HUDEP-2 (cell line): ENCODE measurements around the gene GALNT2.

ENCODE experiments used
- DNase-seq, 76 experiments: peaks; one replicate each; lab custom pipeline; 2025; ENCODE audit not compliant: unreplicated experiment in 76 of 76; lab: John Stamatoyannopoulos, UW

Gene GALNT2

DNA sequence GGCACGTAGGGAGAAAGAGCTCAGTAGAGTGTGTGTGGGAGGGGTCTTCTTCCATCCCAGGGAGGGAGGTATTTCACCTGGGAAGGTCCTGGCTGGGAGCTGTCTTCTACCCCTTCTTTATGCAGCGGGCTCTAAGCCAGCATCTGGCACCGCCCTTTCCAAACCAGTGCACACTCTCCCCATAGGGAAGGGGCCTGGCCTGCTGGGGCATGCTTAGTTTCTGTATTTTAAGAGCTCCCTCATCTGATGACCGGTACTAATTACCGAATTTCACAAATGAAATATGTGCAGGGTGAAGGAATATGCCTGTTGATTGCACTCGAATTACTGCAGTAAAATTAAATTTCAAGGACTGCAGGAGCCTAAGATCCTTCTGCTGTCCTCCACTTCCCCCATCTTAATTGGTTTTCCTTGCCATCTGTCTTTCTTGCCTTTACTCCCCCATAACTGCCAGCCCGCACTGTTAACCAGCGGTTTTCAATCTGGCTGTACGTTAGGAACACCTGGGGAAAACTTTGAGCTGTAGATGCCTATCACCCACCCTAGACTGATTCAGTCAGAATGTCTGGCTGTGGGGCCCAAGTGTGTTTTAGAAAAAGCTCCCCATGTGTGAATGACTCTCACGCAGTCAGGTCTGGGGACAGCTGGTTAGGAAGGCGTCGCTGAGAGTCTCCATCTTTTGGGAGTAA lies 20.1 kb downstream of the GALNT2 start:
- DNase-seq, result peak in 1 of 76 experiments; percentile 9

- no peak for DNase-seq
These were observed 20.7 kb downstream of the GALNT2 start for GRCh38 chr1:230087717-230088105.

DNA sequence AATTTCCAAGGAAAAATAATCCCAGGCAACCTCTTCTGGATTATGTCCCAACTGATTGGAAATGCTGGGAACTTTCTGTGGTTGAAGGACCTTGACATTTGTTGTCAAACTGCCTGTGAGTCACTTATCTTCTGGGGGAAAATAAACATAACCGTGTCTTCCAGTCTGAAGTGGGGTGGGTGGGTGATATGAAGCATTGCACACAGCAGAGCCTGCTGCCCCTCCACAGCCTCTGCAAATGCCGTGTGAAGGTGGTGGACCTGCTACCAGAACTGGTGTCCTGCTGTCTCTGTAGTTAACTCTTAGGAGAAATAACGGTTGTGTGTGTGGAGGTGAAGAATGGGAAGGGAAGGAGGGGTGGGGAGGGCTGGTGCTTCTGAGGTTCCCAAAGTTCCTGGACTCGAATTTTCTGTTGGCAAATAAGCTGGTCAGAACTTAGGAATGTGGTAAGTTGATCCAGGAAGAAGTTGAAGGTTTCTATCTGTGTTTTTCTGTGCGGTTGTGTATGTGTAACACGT lies 23.2 kb downstream of the GALNT2 start:
- no peak for DNase-seq

GRCh38 chr1:230091473-230092231 lies 24.6 kb downstream of the GALNT2 start:
- DNase-seq, result no peak

- no peak for DNase-seq
These were observed 27.7 kb downstream of the GALNT2 start for GRCh38 chr1:230094746-230095145.

- DNase-seq, result no peak
These were observed 28.9 kb downstream of the GALNT2 start for GRCh38 chr1:230095938-230096337.

GRCh38 chr1:230097370-230097769 lies 30.3 kb downstream of the GALNT2 start:
- DNase-seq, result no peak

GRCh38 chr1:230098723-230099122 lies 31.7 kb downstream of the GALNT2 start:
- no peak for DNase-seq

DNA sequence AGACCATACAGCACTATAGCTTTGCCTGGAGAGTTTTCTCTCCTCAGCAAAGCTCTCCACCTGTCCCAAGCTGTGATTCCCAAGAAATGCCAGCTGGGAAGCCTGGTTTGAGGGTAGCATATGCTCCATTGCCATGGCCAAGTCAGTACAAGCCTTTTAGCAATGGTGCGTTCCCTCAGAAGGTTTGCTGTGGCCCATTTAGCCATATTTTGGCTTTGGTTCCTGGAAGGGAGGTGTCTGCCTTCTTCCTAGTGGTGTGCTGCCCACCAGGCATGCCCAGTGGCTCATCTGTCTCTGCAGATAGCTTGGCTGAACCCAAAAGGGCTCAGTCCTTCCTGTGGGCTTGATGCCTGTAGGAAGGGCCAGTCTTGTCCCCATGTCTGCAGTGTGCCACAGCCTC lies 32.4 kb downstream of the GALNT2 start:
- DNase-seq, result peak in 4 of 76 experiments; percentile 4 to 29 (median 6)

- DNase-seq, result no peak
These were observed 33.9 kb downstream of the GALNT2 start for GRCh38 chr1:230100932-230101331.

DNA sequence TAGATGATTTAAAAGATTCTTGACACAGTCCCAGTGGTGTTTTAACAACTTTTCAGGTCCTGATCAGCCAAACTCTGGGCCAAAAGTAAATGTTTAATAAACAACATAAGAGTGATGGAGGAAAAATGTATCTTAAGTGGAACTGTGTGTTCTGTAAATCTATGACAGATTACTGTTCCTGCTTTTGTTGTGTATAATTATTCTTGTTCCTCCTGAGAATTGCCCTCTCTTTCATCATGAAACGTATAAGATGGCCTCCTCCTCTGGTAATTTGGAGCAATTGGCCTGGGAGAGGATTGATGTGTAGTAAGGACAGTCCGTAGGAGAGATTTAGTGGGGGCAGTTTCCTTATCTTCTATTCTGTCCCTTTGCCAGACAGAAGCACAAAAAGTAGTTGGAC lies 34.5 kb downstream of the GALNT2 start:
- peak in 1 of 76 experiments; percentile 3 for DNase-seq

GRCh38 chr1:230102046-230102445 lies 35.0 kb downstream of the GALNT2 start:
- no peak for DNase-seq

DNA sequence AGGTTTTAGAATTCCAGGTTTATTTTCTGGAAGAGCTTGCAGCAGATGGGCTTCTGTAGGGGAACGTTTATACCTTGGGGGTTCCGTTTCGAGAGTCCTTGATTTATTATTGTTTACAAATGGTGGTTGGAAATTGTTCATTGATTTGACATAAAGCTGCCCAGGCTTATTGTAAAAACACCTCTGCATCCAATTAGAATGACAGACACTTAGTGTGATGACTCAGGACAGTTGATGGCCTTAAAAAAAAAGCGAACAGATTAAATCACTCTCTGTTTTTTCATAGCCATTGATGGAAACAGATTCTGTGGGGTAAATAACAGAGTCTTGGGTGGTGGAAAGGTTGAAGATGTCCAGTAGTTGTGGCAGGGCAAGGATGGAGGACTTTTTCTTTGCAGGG lies 35.4 kb downstream of the GALNT2 start:
- DNase-seq, result no peak

DNA sequence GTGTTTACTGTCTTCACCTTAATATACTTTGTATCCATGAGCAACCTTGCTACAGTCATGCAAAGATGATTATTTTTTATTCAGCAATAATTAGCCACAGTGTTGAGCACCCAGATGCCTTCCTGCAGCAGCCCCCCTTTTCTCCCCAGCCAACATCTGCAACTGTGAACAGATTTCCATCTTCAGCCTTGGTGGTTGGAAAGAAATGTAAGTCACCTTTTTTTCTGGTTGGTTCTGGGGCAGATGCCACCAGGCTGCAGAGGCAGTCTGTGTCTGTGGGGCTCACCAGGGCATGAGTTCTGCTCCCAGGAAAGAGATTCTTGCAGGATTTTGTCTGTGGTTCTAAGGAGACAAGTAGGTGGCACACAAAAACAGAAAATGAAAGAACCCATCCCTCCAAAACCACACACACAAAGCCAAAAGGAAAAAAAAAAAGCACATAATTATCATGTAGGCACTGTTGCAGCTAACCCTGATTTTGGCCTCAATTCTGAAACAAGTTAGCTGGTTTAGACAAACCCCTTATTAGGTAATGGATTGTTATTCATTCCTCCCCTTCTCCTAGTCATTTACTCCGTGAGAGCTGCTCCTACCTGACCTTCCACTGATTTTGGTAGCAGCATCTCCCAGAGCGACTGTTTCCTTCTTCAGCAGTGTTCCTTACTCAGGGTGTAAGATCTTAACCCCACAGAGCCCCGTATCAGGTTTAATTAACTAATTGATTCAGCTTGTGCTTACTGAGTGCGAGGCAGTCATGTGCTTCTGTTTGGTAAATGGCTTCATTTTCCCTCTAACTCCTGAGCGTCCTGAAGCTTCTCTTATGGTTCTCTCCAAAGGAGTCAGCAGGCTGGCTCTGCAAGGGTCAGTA lies 36.5 kb downstream of the GALNT2 start:
- no peak for DNase-seq

DNA sequence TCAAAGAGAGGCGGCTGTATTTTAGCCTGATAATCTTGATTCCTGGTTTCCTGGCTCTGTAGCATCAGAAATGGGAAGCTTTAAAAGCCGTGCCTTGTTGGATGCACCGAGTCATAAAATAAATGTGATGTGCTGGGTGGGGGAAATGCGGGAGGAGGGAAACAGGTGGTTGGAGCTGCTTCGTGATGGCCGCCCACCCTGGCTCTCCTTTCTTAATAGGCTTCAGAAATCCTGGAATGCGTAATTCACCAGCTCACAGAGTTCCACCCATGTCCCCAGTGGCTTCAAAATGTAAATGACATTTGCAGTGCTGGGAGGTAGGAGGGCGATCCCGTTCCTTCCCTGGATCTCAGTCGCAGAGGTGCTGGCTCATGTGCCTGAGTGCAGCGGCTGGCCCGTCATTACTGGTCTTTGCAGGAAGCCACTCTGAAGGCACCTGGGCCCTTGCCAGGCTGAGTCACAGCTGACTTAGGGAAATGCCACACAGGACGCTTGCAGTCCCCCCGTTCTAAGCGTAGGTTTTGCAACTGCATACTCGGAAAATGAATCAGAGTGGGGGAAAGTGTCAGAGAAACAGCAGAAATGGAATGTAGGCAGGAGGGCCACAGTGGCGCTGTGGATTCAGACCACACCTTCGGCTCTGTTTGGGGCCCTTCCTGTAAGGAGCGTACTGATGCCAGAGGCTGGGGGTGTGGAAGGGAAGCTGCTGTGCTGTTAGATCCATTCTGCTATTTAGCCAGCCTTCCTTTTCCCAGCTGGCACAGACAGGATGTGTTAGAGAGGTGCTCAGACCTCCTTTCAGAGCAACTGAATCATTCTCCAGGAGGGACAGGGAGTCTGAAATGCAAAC lies 37.6 kb downstream of the GALNT2 start:
- DNase-seq, result peak in 64 of 76 experiments; percentile 7 to 71 (median 52)

DNA sequence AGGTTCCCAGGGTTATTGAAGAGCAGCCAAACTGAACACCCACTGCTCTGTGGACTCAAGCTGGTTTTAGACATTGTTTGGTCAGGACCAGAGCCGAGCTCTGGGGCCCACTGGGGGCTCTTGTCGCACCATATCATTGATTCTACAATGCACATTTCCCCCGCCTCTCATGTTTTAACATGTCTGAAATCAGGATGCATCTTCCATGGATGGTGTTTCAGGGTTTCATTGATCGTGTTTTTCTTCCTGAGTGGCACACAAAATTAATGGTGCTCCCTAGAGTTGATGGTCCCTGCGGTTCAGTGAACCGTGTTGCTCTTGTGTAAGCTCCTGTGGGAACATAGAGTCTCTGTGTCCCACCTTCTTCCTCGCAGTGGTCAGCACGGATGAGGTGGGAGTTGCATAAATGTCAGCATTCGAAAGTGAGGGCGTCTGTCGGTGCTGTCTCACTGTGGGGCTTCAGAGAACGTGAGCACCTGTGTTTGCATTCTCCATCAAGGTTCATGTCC lies 38.3 kb downstream of the GALNT2 start:
- no peak for DNase-seq

DNA sequence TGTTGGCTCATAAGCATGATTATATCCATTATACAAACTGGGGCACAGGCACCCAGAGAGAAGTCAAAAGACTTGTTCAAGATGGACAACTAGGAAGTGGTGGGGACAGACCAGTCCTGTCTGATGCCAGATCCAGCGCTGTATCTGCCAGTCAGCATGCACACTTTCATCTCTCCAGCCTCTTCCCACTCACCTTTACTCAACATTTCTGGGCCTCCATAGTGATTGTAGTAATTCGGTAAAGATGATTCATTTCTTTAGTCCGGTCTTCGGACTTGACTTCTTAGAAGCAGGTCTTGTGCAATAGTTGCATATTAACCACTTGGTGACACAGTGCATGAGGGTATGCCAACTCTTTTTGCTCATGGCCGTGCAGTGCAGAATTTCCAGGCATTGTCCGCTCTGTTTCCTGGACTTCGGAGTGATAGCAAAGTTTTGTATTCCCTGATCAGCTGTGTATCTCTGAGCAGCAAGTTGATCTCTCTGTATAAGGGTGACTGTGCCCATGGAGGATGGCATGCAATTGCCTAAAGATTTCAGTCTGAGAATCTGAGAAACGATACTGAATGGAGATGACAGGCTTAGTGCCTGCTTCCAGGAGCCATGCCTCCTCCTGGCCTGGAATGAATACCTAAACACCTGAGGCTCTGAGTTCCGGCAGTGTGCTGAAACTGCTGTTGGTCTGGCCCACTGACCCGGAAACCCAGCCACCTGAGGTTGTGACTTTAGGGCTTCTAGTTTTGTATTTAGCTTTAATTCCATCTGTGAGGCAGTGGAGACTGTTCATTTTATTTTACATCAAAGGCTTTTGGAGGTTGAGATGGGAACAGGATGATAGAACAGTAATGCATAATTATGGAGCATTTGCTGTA lies 39.0 kb downstream of the GALNT2 start:
- no peak for DNase-seq

- no peak for DNase-seq
These were observed 40.9 kb downstream of the GALNT2 start for GRCh38 chr1:230107941-230108340.

- no peak for DNase-seq
These were observed 41.5 kb downstream of the GALNT2 start for GRCh38 chr1:230108580-230108979.
